Breast epithelium (tissue), 3 donors: Measurements from ENCODE around the gene WDSUB1.

ENCODE experiments used
- CTCF ChIP-seq, 3 donors: fragments of 450-650 bp; IDR thresholded peaks; one replicate each; pipeline ENCODE4 v1.5.1; 2016 to 2017; ENCODE audit warnings: antibody characterized with exemption in 3 of 3, mild to moderate bottlenecking in 3 of 3, moderate library complexity in 3 of 3
- POLR2A ChIP-seq: fragments of 450-650 bp; IDR thresholded peaks from one replicate; pipeline ENCODE4 v1.6.1; 2016; ENCODE audit warnings: antibody characterized with exemption, mild to moderate bottlenecking, moderate library complexity
- POLR2AphosphoS5 ChIP-seq, 3 donors: sonication (generic); formaldehyde crosslinking; IDR thresholded peaks; one replicate each; pipeline ENCODE4 v1.6.1; 2017; ENCODE audit warnings: antibody characterized with exemption in 3 of 3

- TF ChIP-seq CTCF (IDR thresholded peaks at IDR 0.05) (no peak), POLR2AphosphoS5 (IDR thresholded peaks at IDR 0.05) (no peak), POLR2A (no peak)
Observed at GRCh38 chr2:159227467-159227866, 59.0 kb downstream of the WDSUB1 start.
